ENCODE data around the gene NAT9.

DNA sequence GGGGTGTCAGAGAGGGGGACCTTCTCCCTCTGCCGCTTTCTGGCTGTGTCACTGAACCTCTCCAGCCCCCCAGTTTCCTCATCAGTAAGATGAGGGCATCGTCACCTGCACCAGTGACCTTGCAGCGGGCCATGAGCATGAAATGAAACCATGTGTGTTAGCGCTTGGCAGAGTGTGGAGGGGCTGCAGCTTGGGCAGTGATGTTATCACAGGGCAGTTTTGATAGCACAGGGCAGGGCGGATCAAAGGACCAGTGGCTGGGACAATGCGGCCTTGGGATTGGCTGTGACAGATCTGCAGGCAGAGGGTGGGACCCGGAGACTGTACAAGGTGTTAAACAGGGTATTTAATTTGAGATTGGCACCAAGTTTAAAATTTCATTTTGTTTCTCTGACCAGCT, 38.9 kb upstream of the NAT9 start:
- TF ChIP-seq POLR2A (IDR thresholded peaks at IDR 0.05; ENCODE audit: low read depth, low read length) = no peak
- no peak for TF ChIP-seq POLR2AphosphoS5 (IDR thresholded peaks at IDR 0.05; ENCODE audit: low read depth, low read length)
- no peak for TF ChIP-seq TAF1 (IDR thresholded peaks at IDR 0.05; ENCODE audit: borderline replicate concordance, low read depth, low read length)
